HG03442 (cell line): ENCODE data around the gene DLGAP1.
A peak's percentile ranks its signal among the peaks of the same experiment; 100 is the strongest.
"Not testable (repeated sequence)": the region's sequence is repeated elsewhere in the genome, so short reads cannot be mapped to it uniquely, and the experiment has no call there.

ENCODE experiments used
- ATAC-seq: cut with Tn5 transposase; IDR thresholded peaks from one replicate; pipeline ENCODE4 v1.9.1; 2021; ENCODE audit warnings: mild to moderate bottlenecking, moderate library complexity; ENCODE audit not compliant: unreplicated experiment

Gene DLGAP1

GRCh38 chr18:3494569-3494968 is 960.5 kb downstream of the DLGAP1 start:
- ATAC-seq: no peak

- ATAC-seq: no peak
Observed at GRCh38 chr18:3494245-3494526, 960.9 kb downstream of the DLGAP1 start.

- no peak for ATAC-seq
Observed at GRCh38 chr18:3493501-3494244, 961.4 kb downstream of the DLGAP1 start.

GRCh38 chr18:3492721-3493120 is 962.4 kb downstream of the DLGAP1 start:
- no peak for ATAC-seq

- ATAC-seq: no peak
Observed at GRCh38 chr18:3491981-3492555, 963.0 kb downstream of the DLGAP1 start.

- ATAC-seq: no peak
Observed at GRCh38 chr18:3489462-3489861, 965.6 kb downstream of the DLGAP1 start.

GRCh38 chr18:3486512-3486911 is 968.6 kb downstream of the DLGAP1 start:
- ATAC-seq: no peak

GRCh38 chr18:3485153-3486149 is 969.7 kb downstream of the DLGAP1 start:
- peak; percentile 54 for ATAC-seq

- ATAC-seq: no peak
Observed at GRCh38 chr18:3482258-3482657, 972.8 kb downstream of the DLGAP1 start.

- peak; percentile 51 for ATAC-seq
Observed at GRCh38 chr18:3481696-3482210, 973.4 kb downstream of the DLGAP1 start.

GRCh38 chr18:3480827-3481573 is 974.1 kb downstream of the DLGAP1 start:
- no peak for ATAC-seq

GRCh38 chr18:3479978-3480509 is 975.1 kb downstream of the DLGAP1 start:
- ATAC-seq: no peak

- no peak for ATAC-seq
Observed at GRCh38 chr18:3478262-3478978, 976.7 kb downstream of the DLGAP1 start.

GRCh38 chr18:3472681-3473544 is 982.2 kb downstream of the DLGAP1 start:
- ATAC-seq: peak; percentile 79

- not testable (repeated sequence) for ATAC-seq
Observed at GRCh38 chr18:3472121-3472520, 983.0 kb downstream of the DLGAP1 start.

- no peak for ATAC-seq
Observed at GRCh38 chr18:3471141-3471648, 983.9 kb downstream of the DLGAP1 start.

- ATAC-seq: no peak
Observed at GRCh38 chr18:3468833-3469232, 986.3 kb downstream of the DLGAP1 start.

- ATAC-seq: no peak
Observed at GRCh38 chr18:3468066-3468705, 986.9 kb downstream of the DLGAP1 start.
